ENCODE measurements around the gene BID.

DNA sequence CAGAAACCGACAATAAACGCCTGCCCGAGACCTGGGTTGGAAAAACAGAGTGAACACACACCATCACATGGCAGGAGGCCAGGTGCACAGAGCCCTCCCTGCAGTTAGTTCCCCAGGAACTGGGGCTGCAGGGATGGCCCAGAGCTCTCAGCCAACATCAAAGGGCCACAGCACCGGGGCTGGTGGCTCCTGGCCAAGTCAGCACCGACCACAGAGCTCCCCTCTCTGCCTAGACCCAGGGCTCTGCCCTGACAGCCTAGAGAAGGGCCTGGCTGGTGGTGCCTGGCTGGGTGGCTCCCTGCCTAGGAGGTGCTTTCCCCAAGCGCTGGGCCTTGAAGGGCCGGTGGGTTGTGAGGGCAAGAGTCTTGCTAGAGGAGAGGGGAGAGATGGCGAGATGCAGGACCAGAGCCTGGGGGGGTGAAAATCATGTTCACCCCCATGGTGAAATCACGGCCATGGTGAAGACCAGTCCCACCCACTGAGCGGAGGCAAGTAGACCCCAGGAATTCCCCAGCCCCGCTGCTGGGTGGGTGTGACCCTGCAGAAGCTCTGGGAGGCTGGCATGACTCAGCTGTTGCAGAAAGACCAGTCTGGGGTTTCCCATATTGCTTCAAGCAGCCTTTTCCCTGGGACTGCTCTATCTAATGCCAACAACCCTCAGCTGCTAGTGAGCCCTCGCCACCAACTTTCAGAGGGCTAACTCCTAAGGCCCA is 7.2 kb upstream of the BID start:
- TF ChIP-seq, protein P1, sequence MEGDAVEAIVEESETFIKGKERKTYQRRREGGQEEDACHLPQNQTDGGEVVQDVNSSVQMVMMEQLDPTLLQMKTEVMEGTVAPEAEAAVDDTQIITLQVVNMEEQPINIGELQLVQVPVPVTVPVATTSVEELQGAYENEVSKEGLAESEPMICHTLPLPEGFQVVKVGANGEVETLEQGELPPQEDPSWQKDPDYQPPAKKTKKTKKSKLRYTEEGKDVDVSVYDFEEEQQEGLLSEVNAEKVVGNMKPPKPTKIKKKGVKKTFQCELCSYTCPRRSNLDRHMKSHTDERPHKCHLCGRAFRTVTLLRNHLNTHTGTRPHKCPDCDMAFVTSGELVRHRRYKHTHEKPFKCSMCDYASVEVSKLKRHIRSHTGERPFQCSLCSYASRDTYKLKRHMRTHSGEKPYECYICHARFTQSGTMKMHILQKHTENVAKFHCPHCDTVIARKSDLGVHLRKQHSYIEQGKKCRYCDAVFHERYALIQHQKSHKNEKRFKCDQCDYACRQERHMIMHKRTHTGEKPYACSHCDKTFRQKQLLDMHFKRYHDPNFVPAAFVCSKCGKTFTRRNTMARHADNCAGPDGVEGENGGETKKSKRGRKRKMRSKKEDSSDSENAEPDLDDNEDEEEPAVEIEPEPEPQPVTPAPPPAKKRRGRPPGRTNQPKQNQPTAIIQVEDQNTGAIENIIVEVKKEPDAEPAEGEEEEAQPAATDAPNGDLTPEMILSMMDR (IDR thresholded peaks at IDR 0.05): no peak
- TF ChIP-seq POLR2A (IDR thresholded peaks at IDR 0.05): no peak

Data from adrenal gland (tissue), 5 donors.